Skeletal muscle satellite cell (primary cell): Measurements from ENCODE around the gene FAM47E.
"Not testable (repeated sequence)": the region's sequence is repeated elsewhere in the genome, so short reads cannot be mapped to it uniquely, and the experiment has no call there.

Source experiments
- H3K27me3 ChIP-seq: 2 replicates; pipeline ENCODE4 v1.7.0; 2013; ENCODE audit warnings: low read length; ENCODE audit not compliant: control insufficient read depth, insufficient read depth
- H3K36me3 ChIP-seq: 2 replicates; pipeline ENCODE4 v1.7.0; 2013; ENCODE audit warnings: mild to moderate bottlenecking, control low read depth, low read length; ENCODE audit not compliant: insufficient read depth
- H3K4me1 ChIP-seq: 2 replicates; pipeline ENCODE4 v1.7.0; 2013; ENCODE audit warnings: low read length; ENCODE audit not compliant: control insufficient read depth, insufficient read depth
- H3K4me2 ChIP-seq: 2 replicates; pipeline ENCODE4 v1.7.0; 2013; ENCODE audit warnings: mild to moderate bottlenecking, low read length
- H3K4me3 ChIP-seq: 2 replicates; pipeline ENCODE4 v1.7.0; 2013; ENCODE audit warnings: low read length
- H3K9ac ChIP-seq: 2 replicates; pipeline ENCODE4 v1.7.0; 2013; ENCODE audit warnings: mild to moderate bottlenecking, low read depth, low read length, moderate library complexity
- H3K9me3 ChIP-seq: replicated peaks from 2 replicates; pipeline ENCODE4 v1.7.0; 2013; ENCODE audit warnings: mild to moderate bottlenecking, control low read depth, low read length

FAM47E gene

DNA sequence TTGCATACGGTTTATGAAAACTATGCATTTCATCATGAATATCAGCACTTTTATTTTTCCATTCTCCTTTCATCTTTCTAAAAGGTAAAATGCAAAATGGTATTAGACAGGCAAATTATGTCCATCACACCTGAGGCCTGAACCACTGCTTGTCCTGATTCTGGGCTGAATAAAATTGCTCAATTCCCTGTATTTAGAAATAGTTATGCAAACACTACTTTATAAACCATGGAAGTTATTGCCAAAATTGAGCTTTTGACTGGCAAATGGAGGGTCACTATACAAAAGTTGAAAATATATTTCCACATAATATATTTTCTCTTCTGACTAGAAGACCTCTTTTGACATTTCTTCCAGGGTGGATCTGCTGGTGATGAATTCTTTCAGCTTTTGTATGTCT lies 21.1 kb downstream of the FAM47E start:
- H3K36me3 ChIP-seq: no peaks in the 10 kb centered on the region
- peaks cover 27% of the 10 kb centered on the region for H3K27me3 ChIP-seq

DNA sequence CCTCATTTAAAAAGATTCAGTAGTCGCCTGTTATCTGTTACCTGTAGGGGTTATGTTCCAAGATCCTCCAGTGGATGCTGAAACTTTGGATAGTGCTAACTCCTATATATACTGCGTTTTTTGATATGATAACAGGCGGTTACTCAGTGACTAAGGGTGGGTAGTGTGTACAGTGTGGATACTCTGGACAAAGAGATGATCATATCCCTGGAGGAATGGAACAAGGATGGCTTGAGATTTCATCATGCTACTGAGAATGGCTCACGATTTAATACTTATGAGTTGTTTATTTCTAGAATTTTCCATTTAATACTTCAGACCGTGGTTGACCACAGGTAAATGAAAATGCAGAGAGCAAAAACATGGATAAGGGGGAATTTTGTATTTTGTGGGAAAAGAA lies 21.5 kb downstream of the FAM47E start:
- Histone ChIP-seq H3K4me2 (no peak overlapping the region), H3K4me1 (no peaks in the 10 kb centered on the region), H3K9ac (no peak overlapping the region), H3K9me3 (no peaks in the 10 kb centered on the region), H3K27me3 (peaks cover 25% of the 10 kb centered on the region), H3K36me3 (no peaks in the 10 kb centered on the region), H3K4me3 (no peak overlapping the region)

More for the DNA sequence above, 21.1 kb downstream of the FAM47E start:
- H3K9ac ChIP-seq: no peak overlapping the region
- H3K4me2 ChIP-seq: no peak overlapping the region
- no peak overlapping the region for H3K4me3 ChIP-seq
- H3K9me3 ChIP-seq: no peaks in the 10 kb centered on the region
- H3K4me1 ChIP-seq: no peaks in the 10 kb centered on the region

DNA sequence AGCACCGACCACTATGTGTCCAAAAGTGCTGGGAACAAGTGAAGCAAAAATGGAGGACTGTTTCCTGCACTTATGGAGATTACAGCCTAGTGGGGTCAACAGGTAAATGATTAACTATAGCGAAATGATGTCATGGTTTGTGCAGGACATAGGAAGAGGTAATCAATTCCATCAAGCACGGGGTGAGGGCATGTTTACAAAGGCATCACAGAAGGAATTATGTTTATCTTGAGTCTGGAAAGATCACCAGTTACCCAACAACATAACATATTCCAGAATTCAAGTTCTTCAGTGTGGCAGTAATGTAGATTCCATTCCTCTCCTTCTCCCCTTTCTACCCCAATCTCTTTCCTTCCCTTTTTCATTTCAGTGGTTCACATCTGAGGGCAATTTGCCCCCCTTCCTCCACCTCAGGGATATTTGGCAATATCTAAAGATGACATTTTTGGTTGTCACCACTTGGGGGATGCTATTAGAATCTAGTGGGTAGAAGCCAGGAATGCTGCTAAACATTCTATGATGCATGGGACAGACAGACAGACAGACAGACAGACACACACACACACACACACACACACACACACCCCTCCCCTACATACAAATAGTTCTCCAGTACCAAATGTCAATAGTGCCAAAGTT lies 24.1 kb downstream of the FAM47E start:
- no peaks in the 10 kb centered on the region for H3K9me3 ChIP-seq
- H3K4me3 ChIP-seq: no peak overlapping the region
- H3K4me2 ChIP-seq: no peak overlapping the region
- H3K27me3 ChIP-seq: peaks cover 19% of the 10 kb centered on the region
- H3K9ac ChIP-seq: no peak overlapping the region
- H3K36me3 ChIP-seq: no peaks in the 10 kb centered on the region
- H3K4me1 ChIP-seq: no peaks in the 10 kb centered on the region

DNA sequence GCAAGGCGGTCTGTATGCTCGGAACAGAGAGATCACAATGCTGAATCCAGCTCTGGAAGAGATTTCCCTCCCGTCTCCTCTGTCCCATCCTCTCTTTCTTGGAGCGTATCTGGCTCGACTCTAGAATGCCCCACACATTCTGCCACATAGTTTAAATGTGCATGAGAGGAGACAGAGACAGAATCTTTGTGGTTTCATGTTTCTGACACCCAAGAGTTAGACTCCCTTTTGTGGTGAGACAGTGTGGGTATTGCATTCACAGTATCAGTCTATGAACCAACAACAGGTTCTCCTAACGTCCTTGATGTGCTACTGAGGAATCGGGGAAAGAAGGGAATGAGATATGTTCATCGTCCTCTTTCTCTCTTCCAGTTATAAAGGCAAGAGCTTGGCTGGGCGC lies 25.3 kb downstream of the FAM47E start:
- Histone ChIP-seq H3K36me3 (no peaks in the 10 kb centered on the region), H3K4me3 (no peak overlapping the region), H3K9ac (no peak overlapping the region), H3K27me3 (peaks cover 13% of the 10 kb centered on the region), H3K9me3 (no peaks in the 10 kb centered on the region), H3K4me2 (no peak overlapping the region), H3K4me1 (no peaks in the 10 kb centered on the region)

DNA sequence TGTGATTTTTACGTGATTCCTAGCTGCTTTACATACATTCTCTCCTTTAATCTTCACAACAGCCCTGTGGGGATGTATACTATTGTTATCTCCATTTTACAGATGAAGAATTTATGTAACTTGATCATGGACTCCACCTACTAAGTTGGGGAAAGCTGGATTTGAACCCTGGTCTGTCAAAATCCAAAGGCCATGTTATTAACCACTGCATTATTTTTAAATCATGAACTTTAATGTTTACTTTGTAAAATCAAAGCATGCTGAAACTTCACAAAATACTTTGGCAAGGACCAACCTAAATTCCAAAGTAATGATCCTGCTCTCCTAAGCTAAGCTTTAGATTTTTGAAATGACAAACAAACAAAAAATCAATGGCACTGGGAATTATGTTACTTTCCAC lies 26.1 kb downstream of the FAM47E start:
- Histone ChIP-seq H3K4me3 (no peak overlapping the region), H3K4me1 (no peaks in the 10 kb centered on the region), H3K9ac (no peak overlapping the region), H3K36me3 (no peaks in the 10 kb centered on the region), H3K4me2 (no peak overlapping the region), H3K27me3 (peaks cover 8% of the 10 kb centered on the region), H3K9me3 (no peaks in the 10 kb centered on the region)

DNA sequence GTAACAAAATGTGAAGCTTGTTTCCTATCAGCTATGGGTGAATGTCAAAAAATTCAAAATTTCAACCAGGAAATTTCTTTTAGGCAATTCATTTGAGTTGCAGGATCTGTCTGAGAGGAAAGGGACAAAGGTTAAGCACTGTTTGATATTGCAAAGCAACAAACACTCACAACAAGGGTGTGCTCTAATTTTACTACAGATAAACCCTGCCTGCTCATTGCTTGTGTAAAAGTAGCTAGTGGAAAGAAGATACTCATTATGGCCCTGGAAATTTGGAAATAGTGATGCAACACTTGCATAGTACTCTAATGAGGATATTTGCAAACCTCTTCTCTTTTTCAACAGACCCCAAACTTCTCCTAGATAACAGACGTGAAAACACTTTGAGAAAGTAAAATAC lies 27.1 kb downstream of the FAM47E start:
- H3K36me3 ChIP-seq: no peaks in the 10 kb centered on the region
- no peaks in the 10 kb centered on the region for H3K9me3 ChIP-seq
- H3K4me1 ChIP-seq: no peaks in the 10 kb centered on the region
- H3K4me2 ChIP-seq: no peak overlapping the region
- peaks cover 8% of the 10 kb centered on the region for H3K27me3 ChIP-seq
- H3K9ac ChIP-seq: no peak overlapping the region
- no peak overlapping the region for H3K4me3 ChIP-seq

DNA sequence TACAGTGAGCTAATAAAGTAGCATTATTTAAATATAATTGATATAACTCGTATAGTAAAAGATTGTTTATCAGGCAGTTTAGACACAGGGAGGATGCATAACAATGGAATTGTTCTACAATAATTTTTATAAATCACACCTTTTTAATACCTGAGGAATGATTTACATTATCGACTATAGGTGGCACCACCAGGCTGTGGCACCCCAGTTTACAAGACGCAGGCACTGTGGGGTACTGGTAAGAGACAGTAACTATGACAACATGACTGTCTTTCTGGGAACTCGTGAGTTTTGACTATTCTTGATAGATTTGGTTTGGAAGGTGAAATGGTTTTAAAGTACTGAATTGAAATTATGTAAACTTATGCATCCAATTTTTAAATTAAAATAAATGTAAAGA lies 27.9 kb downstream of the FAM47E start:
- H3K4me1 ChIP-seq: no peaks in the 10 kb centered on the region
- no peaks in the 10 kb centered on the region for H3K36me3 ChIP-seq
- H3K9me3 ChIP-seq: no peaks in the 10 kb centered on the region
- H3K4me3 ChIP-seq: no peak overlapping the region
- no peak overlapping the region for H3K9ac ChIP-seq
- no peak overlapping the region for H3K4me2 ChIP-seq
- H3K27me3 ChIP-seq: peaks cover 7% of the 10 kb centered on the region

DNA sequence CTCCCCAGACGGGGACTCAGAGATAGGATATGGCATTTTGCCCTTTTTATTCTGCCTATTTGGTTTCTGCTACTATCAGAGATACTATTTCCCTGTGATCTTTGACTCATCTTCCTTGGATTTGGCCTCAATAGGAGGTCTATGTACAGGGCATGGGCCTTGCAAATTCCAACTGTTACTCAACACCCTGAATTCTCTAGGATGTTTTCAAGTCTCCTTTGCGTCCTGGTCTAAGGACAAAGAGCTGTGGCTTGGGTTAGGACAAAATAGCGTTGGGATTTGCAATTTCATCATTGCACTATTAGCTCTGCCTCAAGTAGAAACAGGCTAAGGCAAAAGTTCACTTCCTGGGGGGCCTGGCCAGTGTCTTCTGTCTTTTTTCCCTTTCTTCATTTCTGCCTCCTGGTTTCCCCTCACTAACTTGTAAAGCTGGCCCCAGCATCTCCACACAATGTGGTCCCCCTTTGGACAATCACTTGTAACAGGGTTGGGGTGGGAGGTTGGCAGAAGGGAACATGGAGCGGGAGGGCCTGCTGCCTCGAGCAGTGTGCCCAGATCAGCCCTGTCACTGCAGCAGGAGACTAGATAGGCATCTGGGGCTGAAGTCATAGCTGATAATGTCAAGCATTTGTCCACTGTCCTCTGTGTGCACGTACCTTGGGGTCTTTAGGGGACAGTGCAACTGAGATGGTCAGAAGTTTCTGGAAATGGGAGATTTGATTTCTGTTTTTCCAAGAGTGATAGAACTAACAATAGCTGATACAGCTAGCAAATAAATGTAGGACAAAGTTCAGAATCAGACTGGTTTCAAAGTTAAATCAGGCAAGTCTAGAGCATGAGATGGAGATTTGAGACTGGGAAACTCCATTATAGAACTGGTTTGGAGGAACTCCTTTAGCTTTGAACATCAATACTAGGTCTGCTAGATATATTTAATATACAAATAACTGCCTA lies 29.2 kb downstream of the FAM47E start:
- Histone ChIP-seq H3K27me3 (no peaks in the 10 kb centered on the region), H3K36me3 (no peaks in the 10 kb centered on the region), H3K4me2 (no peak overlapping the region), H3K9me3 (no peaks in the 10 kb centered on the region), H3K4me3 (no peak overlapping the region), H3K9ac (no peak overlapping the region), H3K4me1 (no peaks in the 10 kb centered on the region)

DNA sequence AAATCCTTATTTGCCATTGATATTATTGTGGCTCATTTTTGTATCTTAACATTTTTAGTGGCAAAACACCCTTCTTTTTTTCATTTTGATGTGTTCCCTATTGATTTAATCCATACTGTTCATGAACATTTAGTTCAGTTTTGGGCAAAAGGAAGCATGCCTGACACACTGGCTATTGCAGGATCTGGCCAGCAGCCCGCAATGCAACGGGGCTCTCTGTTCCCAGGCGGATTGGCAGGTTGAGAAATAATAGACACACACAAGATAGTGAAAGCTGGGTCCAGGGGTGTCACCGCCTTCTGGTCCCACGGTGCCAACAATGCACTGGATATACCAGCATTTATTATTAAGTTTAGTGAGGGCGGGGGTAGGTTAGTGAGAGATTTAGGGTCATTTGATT lies 30.1 kb downstream of the FAM47E start:
- H3K4me3 ChIP-seq, H3K36me3 ChIP-seq, H3K27me3 ChIP-seq, H3K4me2 ChIP-seq, H3K9me3 ChIP-seq, H3K4me1 ChIP-seq, H3K9ac ChIP-seq: not testable (repeated sequence)

DNA sequence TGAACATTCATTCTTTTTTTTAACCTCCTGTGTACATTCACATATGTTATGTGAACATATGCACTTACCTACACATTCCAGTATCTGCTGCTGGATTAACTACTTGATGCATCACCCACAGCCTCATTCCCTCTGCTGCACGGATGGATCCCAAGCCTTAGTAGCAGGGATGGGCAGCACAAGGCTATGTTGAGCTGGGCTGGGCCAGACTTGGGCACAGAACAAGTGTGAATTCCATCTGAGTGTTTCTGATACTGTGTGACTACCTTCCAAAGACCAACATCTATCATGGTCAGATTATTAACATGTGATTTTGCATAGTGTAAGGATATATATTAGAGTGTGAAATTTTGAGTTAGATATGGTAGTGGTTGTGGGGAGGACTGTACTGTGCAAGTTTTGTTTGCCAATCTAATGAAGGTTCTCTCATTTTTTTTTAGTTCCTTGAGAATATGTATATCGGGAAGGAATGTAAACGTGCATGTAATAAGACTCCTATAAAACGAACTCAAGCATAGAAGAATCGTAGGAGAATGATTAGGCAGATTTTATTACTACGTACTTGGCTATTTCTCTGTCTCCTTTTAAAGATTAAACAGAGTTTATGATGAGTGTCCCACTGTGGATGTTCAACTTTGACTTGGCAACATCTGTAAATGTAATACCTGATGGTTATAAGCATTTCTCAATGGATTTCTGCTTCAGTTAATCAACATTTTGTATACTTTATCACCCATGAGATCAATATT lies 31.6 kb downstream of the FAM47E start:
- Histone ChIP-seq H3K9ac (no peak overlapping the region), H3K4me1 (no peaks in the 10 kb centered on the region), H3K36me3 (no peaks in the 10 kb centered on the region), H3K9me3 (no peaks in the 10 kb centered on the region), H3K4me2 (no peak overlapping the region), H3K27me3 (no peaks in the 10 kb centered on the region), H3K4me3 (no peak overlapping the region)

DNA sequence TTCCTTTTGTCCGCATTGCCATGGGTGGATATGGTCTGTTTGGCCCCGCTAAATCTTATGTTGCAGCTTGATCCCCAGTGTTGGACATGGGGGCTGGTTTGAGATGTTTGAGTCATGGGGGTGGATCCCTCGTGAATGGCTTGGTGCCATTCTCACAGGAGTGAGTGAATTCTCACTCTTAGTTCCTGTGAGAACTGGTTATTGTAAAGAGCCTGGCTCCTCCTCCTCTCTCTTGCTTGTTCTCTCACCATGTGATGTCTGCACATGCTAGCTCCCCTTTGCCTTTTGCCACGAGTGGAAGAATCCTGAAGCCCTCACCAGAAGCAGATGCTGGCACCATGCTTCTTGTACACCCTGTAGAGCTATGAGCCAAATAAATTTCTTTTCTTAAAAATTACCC lies 32.4 kb downstream of the FAM47E start:
- no peaks in the 10 kb centered on the region for H3K4me1 ChIP-seq
- H3K4me2 ChIP-seq: no peak overlapping the region
- no peak overlapping the region for H3K9ac ChIP-seq
- H3K4me3 ChIP-seq: no peak overlapping the region
- H3K27me3 ChIP-seq: no peaks in the 10 kb centered on the region
- H3K9me3 ChIP-seq: no peaks in the 10 kb centered on the region
- no peaks in the 10 kb centered on the region for H3K36me3 ChIP-seq
